ENCODE measurements around the gene RNF115. TPM values are rescaled to one million over a fixed set of nuclear protein-coding genes. Genes with fewer than 3 reads are reported as not detected.

RNF115 gene
- 10 to 100 TPM; 41.4 to 76.5 (median 52.0) TPM for total RNA-seq
- polyA plus RNA-seq: 10 to 100 TPM; 20.5 to 29.4 TPM
- long read RNA-seq, donor 1, full-length matches to known transcripts: 17 of 111 reads
- long read RNA-seq, donor 1, partial matches to known transcripts: 22 of 111 reads
- long read RNA-seq, donor 1, other reads (novel, unspliced or antisense): 72 of 111 reads
- long read RNA-seq, donor 2, full-length matches to known transcripts: 51 of 255 reads
- long read RNA-seq, donor 2, partial matches to known transcripts: 114 of 255 reads
- long read RNA-seq, donor 2, other reads (novel, unspliced or antisense): 90 of 255 reads
- long read RNA-seq, donor 3, full-length matches to known transcripts: 16 of 97 reads
- long read RNA-seq, donor 3, partial matches to known transcripts: 25 of 97 reads
- long read RNA-seq, donor 3, other reads (novel, unspliced or antisense): 56 of 97 reads

- intact Hi-C loops (cut with DNase I): loop anchor here in 1 of 10 donors (10.0 kb wide), 1 partner anchor 69 kb away; no protein-coding TSS in a partner anchor
- WGBS, 4 donors: 0 to 1% (median 1%) methylated on average over 75 to 89 of the region's 89 CpGs
These were observed at the start of gene RNF115, which contains the start of gene POLR3C for GRCh38 chr1:145823565-145824498. Gene RNF115 (minus strand): TSS chr1:145824095. CDS start chr1:145823873, 222 bp downstream. Gene POLR3C (plus strand): TSS chr1:145824200. CDS start chr1:145825777, 1,577 bp downstream.

DNA sequence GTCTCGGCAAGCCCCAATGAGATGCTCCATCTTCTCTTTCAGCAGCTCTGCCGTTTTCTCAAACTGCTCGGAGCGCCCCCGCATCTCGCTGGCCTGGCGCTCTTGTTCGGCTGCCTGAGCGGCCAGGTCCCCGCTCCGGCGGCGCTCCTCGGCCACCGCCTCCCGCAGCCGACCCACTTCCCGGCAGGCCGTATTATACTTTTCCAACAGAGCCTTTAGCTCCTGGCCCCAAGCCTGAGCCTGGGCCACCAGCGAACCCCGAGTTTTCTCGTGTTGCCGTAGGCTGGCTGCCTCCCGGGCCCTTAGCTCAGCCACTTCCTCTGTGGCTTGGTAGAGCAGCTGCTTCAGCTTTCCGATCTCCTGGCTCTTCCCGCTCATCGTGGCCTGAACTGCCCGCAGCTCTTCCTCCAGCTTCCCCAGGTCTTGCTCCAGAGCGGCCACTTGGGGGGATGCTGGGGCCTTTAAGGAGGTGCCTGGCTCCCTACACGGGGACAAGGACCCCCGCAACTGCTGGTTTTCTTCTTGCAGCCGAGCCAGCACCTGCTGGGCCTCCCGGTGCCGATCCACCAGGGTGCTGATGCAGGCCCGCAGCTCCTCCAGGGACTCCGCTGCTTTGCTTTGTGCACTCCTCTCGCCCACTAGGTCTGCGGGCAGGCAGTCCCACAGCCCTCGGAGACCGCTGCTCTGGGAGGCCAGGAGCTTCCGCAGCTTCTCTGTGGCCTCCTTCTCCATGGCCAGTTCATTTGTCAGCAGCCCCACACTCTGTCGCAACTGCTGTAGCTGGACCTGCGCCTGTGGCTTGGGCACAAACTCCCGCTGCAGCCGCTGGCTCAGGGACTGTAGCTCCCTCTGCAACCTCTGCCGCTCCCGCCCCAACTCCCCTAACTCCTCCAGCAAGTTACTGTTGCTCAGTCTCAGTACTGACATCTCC, 48.4 kb upstream of the RNF115 start:
- peak; percentile 62 to 82 (median 79) for ATAC-seq
- peaks cover 0 to 29% (median 7%) of the 10 kb centered on the region in 12 donors for H3K4me1 ChIP-seq
- WGBS, 4 donors: 28 to 34% (median 32%) methylated on average over 41 to 47 of the region's 47 CpGs

More at GRCh38 chr1:145823565-145824498, at the start of gene RNF115, which contains the start of gene POLR3C:
- peak within 1 kb of the TSS; percentile 64 to 97 (median 76) for H3K4me3 ChIP-seq
- peaks cover 0 to 35% (median 31%) of the 10 kb centered on the region in 9 donors for H3K36me3 ChIP-seq
- peak within 1 kb of the TSS; percentile 86 to 97 (median 93) for H3K27ac ChIP-seq
- ATAC-seq: peak; percentile 87 to 97 (median 96)
- H3K4me1 ChIP-seq: peaks cover 0 to 18% (median 13%) of the 10 kb centered on the region in 12 donors
- no peaks in the 10 kb centered on the region for H3K27me3 ChIP-seq
- TF ChIP-seq, protein P1, sequence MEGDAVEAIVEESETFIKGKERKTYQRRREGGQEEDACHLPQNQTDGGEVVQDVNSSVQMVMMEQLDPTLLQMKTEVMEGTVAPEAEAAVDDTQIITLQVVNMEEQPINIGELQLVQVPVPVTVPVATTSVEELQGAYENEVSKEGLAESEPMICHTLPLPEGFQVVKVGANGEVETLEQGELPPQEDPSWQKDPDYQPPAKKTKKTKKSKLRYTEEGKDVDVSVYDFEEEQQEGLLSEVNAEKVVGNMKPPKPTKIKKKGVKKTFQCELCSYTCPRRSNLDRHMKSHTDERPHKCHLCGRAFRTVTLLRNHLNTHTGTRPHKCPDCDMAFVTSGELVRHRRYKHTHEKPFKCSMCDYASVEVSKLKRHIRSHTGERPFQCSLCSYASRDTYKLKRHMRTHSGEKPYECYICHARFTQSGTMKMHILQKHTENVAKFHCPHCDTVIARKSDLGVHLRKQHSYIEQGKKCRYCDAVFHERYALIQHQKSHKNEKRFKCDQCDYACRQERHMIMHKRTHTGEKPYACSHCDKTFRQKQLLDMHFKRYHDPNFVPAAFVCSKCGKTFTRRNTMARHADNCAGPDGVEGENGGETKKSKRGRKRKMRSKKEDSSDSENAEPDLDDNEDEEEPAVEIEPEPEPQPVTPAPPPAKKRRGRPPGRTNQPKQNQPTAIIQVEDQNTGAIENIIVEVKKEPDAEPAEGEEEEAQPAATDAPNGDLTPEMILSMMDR (IDR thresholded peaks at IDR 0.05): no peak
- peak; percentile 61 to 89 for TF ChIP-seq POLR2A (IDR thresholded peaks at IDR 0.05)
- peak; percentile 93 to 96 (median 95) for DNase-seq
- H3K9me3 ChIP-seq: no peaks in the 10 kb centered on the region

DNA sequence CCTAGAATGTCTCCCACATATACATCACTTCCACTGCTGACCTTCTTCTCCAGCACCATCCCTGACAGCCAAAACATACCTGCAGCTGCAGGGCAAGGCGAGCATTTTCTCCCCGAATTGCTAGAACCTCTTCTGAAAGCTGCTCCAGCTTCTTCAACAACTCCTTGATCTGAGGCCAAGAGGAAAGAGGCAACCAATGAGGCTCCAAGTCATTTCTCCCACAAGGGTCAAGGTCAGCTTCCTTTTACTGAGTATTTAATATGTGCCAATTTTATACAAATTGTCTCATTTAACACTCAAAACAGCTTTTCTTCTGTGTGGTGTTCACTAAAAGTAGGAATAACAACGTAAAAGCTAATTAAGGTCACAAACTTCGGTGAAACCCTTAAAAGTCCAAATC, 44.3 kb upstream of the RNF115 start:
- DNase-seq (no peak), ATAC-seq (no peak)
- H3K4me1 ChIP-seq: peaks cover 0 to 29% (median 7%) of the 10 kb centered on the region in 12 donors
- H3K36me3 ChIP-seq: peaks cover 0 to 19% (median 0%) of the 10 kb centered on the region in 9 donors
- TF ChIP-seq, protein P1 (IDR thresholded peaks at IDR 0.05): no peak
- TF ChIP-seq POLR2A (IDR thresholded peaks at IDR 0.05): no peak
- no peak overlapping the region for H3K27ac ChIP-seq
- intact Hi-C loops (cut with DNase I): no loop called here
- no peaks in the 10 kb centered on the region for H3K9me3 ChIP-seq
- no peak overlapping the region for H3K4me3 ChIP-seq
- H3K27me3 ChIP-seq: no peaks in the 10 kb centered on the region
- WGBS, 4 donors: 73 to 84% (median 84%) methylated on average over 4 of the region's 4 CpGs

More for the DNA sequence above, 48.4 kb upstream of the RNF115 start:
- DNase-seq: peak; percentile 32 to 79 (median 45)
- peaks cover 0 to 8% (median 0%) of the 10 kb centered on the region in 9 donors for H3K36me3 ChIP-seq
- H3K9me3 ChIP-seq: no peaks in the 10 kb centered on the region
- no peak for TF ChIP-seq POLR2A (IDR thresholded peaks at IDR 0.05)
- TF ChIP-seq, protein P1 (IDR thresholded peaks at IDR 0.05): no peak
- intact Hi-C loops (cut with DNase I): no loop called here
- no peaks in the 10 kb centered on the region for H3K27me3 ChIP-seq
- peak overlapping the region; percentile 20 to 88 (median 72) for H3K27ac ChIP-seq
- peak overlapping the region in 11 of 12 donors; percentile 7 to 64 (median 56) for H3K4me3 ChIP-seq
